Measurements from ENCODE around the gene CATSPERD. TPM values are rescaled to one million over a fixed set of nuclear protein-coding genes. Genes with fewer than 3 reads are reported as not detected.

The CATSPERD gene
- total and polyA plus RNA-seq, 9 of the 15 experiments (the other 6 are each of a cell fraction or from before 2014, with no cell fraction given), result not detected

DNA sequence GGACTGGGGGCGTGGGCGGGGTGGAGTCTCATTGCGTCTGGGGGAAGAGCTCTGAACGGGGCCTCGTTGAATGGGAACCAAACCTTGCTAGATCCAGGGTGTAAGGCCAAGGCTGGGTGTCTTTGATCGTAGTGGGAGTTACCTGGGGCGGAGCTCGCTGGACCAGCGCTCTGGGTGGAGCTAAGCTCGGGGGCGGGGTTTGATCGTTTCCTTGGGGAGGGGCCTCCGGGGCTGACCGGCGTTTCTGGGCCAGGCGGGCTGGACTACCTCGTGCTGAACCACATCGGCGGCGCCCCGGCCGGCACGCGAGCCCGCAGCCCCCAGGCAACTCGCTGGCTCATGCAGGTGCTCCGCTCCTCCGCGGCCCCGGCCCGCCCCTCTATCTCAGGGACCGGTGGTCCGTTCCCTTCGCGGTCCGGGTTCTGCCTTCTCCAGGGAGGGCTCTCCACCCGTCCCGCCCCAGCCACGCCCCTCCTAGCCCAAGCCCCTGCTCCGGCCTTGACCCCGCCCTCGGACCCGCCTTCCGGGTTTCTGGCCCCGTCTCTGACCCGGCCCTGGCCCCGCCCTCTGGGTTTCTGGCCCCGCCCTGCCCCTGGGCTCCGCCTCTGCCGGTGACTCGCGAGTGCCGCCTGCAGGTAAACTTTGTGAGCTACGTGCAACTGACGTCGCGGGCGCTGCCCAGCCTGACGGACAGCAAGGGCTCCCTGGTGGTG, 33.6 kb upstream of the CATSPERD start (continued):
- TF ChIP-seq, protein P1, sequence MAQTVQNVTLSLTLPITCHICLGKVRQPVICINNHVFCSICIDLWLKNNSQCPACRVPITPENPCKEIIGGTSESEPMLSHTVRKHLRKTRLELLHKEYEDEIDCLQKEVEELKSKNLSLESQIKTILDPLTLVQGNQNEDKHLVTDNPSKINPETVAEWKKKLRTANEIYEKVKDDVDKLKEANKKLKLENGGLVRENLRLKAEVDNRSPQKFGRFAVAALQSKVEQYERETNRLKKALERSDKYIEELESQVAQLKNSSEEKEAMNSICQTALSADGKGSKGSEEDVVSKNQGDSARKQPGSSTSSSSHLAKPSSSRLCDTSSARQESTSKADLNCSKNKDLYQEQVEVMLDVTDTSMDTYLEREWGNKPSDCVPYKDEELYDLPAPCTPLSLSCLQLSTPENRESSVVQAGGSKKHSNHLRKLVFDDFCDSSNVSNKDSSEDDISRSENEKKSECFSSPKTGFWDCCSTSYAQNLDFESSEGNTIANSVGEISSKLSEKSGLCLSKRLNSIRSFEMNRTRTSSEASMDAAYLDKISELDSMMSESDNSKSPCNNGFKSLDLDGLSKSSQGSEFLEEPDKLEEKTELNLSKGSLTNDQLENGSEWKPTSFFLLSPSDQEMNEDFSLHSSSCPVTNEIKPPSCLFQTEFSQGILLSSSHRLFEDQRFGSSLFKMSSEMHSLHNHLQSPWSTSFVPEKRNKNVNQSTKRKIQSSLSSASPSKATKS (CRISPR knock-in tag; IDR thresholded peaks at IDR 0.05), result no peak
- TF ChIP-seq PTBP1 (IDR thresholded peaks at IDR 0.05; ENCODE audit: low read depth, low read length), result no peak
- TF ChIP-seq, protein P2, sequence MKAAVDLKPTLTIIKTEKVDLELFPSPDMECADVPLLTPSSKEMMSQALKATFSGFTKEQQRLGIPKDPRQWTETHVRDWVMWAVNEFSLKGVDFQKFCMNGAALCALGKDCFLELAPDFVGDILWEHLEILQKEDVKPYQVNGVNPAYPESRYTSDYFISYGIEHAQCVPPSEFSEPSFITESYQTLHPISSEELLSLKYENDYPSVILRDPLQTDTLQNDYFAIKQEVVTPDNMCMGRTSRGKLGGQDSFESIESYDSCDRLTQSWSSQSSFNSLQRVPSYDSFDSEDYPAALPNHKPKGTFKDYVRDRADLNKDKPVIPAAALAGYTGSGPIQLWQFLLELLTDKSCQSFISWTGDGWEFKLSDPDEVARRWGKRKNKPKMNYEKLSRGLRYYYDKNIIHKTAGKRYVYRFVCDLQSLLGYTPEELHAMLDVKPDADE (conservative IDR thresholded peaks at IDR 0.05; ENCODE audit: control insufficient read depth, low read depth, low read length), result no peak; the same call in 1 of the 2 replicates
- no peak for TF ChIP-seq CBFB (CRISPR knock-in tag; IDR thresholded peaks at IDR 0.05)
- TF ChIP-seq ELF4 (CRISPR knock-in tag; IDR thresholded peaks at IDR 0.05), result no peak
- TF ChIP-seq NBN (IDR thresholded peaks at IDR 0.05; ENCODE audit: low read depth), result peak; percentile 36; the same call in 1 of the 2 replicates
- no peak for TF ChIP-seq ZSCAN32 (CRISPR knock-in tag; IDR thresholded peaks at IDR 0.05)
- TF ChIP-seq ZNF830 (CRISPR knock-in tag; IDR thresholded peaks at IDR 0.05), result no peak
- TF ChIP-seq MCM5 (IDR thresholded peaks at IDR 0.05; ENCODE audit: low read depth), result no peak
- no peak for TF ChIP-seq KAT7 (CRISPR knock-in tag; IDR thresholded peaks at IDR 0.05; ENCODE audit: borderline replicate concordance)
- TF ChIP-seq NFXL1 (CRISPR knock-in tag; IDR thresholded peaks at IDR 0.05), result no peak
- no peak for TF ChIP-seq SRSF7 (optimal IDR thresholded peaks at IDR 0.05; ENCODE audit: low read depth, low read length)
- no peak for TF ChIP-seq ZNF699 (CRISPR knock-in tag; IDR thresholded peaks at IDR 0.05; ENCODE audit: insufficient replicate concordance)
- no peak for TF ChIP-seq ZNF212 (CRISPR knock-in tag; IDR thresholded peaks at IDR 0.05)
- no peak for TF ChIP-seq NR4A1 (CRISPR knock-in tag; IDR thresholded peaks at IDR 0.05)
- TF ChIP-seq NR4A1 (tag; IDR thresholded peaks at IDR 0.05), result no peak
- TF ChIP-seq, protein P3, sequence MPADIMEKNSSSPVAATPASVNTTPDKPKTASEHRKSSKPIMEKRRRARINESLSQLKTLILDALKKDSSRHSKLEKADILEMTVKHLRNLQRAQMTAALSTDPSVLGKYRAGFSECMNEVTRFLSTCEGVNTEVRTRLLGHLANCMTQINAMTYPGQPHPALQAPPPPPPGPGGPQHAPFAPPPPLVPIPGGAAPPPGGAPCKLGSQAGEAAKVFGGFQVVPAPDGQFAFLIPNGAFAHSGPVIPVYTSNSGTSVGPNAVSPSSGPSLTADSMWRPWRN (IDR thresholded peaks at IDR 0.05; ENCODE audit: low read depth), result no peak
- TF ChIP-seq CCAR2 (IDR thresholded peaks at IDR 0.05; ENCODE audit: low read depth, low read length), result no peak
- peak in 1 of 2 experiments; percentile 45; a peak in 1 of 3 replicates for TF ChIP-seq CBX3 (IDR thresholded peaks at IDR 0.05; ENCODE audit: borderline replicate concordance in 1 of 2, low read length in 2 of 2)
- TF ChIP-seq SRSF3 (IDR thresholded peaks at IDR 0.05; ENCODE audit: insufficient read depth, low read length), result no peak
- TF ChIP-seq, protein P4, sequence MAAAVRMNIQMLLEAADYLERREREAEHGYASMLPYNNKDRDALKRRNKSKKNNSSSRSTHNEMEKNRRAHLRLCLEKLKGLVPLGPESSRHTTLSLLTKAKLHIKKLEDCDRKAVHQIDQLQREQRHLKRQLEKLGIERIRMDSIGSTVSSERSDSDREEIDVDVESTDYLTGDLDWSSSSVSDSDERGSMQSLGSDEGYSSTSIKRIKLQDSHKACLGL (CRISPR knock-in tag; IDR thresholded peaks at IDR 0.05; ENCODE audit: borderline replicate concordance, poor library complexity, severe bottlenecking), result peak; percentile 21

Data from K562 (cell line).